ENCODE measurements around the gene ZNF407.

GRCh38 chr18:74880706-74881278, 283.1 kb downstream of the ZNF407 start:
- TF ChIP-seq POLR2A (IDR thresholded peaks at IDR 0.05) (no peak), CTCF (IDR thresholded peaks at IDR 0.05) (no peak)
